Cardiac septum (tissue), 1 donor: ENCODE results near the gene PRPF40B. TPM values are rescaled to one million over a fixed set of nuclear protein-coding genes. Genes with fewer than 3 reads are reported as not detected.
A peak's percentile ranks its signal among the peaks of the same experiment; 100 is the strongest.

Experiments used
- DNase-seq: peaks from one replicate; pipeline ENCODE4 v3.0.0-alpha.2; 2020; ENCODE audit warnings: low spot score
- intact Hi-C: fragments of 100-400 bp; cut with DNase I; formaldehyde crosslinking; loops from one replicate; pipeline ENCODE4 v1.14.0; 2022
- total RNA-seq: library from RNA; stranded (reverse); fragmentation: NEBNext Ultra II Directional; extraction: Animal tissue kit (Norgen Biotek cat#: 25700); gene quantifications from one replicate; pipeline ENCODE4 v1.2.1, GENCODE V29; 2021
- donor health status: DM: no; HTN: no; CAD: no.

Gene PRPF40B
- total RNA-seq, 1 donor from 2014 or later: 30.1 TPM

DNA sequence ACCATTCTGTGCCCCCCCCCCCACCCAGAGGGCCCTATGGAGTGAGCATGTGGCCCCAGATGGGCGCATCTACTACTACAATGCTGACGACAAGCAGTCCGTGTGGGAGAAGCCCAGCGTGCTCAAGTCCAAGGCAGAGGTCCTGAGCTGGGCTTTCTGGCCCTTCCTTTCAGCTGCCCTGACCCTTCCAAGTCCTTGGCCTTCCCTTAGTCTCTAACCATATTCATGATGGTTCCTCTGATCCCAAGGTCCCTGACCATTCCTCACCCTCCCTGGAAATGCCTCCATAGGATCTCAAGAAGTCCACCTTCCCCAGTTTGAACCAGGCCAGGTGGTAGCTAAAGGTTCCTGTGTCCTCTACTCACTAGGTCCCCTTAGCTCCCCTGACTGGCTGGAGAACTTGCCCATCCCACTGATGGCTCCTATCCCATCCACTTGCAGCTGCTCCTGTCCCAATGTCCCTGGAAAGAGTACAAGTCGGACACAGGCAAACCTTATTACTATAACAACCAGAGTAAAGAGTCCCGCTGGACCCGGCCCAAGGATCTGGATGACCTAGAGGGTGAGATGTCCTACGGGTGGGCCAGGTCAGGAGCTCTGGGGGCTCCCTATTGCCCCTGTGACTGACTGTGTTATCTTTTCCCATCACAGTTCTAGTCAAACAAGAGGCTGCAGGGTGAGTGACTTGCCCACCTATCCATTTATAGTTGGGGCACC is 9.8 kb downstream of the PRPF40B start:
- intact Hi-C loops: no loop called here
- DNase-seq: peak; percentile 69

- DNase-seq: peak; percentile 63
- intact Hi-C loops: no loop called here
Measured at GRCh38 chr12:49633703-49634345, 10.5 kb downstream of the PRPF40B start.

- intact Hi-C loops: no loop called here
- peak; percentile 36 for DNase-seq
Measured at GRCh38 chr12:49635036-49635435, 11.7 kb downstream of the PRPF40B start.

DNA sequence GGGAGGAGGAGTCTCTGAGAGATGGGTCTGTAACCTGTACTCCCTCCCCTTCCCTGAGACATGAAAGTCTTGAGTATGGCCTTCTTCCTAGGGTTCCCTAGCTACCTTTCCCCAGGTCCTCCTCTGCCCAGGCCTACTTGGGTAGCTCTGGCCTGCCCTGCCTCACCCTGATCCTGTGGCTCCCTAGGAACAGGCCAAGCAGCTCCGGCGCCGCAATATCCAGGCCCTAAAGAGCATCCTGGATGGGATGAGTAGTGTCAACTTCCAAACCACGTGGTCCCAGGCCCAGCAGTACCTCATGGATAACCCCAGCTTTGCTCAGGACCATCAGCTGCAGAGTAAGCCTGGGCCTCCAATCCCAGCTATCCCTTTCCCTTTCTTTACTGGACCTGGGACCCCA is 12.3 kb downstream of the PRPF40B start:
- peak; percentile 35 for DNase-seq
- intact Hi-C loops: no loop called here

DNA sequence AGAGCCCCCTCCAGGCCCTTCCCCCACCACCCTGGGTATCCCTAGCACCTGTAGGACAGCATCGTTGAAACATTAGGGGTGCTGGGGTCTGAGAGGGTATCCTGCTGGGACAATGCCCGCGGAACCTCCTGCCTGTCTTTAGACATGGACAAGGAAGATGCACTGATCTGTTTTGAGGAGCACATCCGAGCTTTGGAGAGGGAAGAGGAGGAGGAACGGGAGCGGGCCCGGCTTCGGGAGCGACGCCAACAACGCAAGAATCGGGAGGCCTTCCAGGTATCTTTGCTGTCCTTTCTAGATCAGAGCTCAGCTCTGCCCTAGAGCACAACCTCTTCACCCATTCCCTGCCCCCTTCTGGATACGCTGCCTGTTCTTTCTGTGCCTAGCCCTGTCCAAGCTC is 13.2 kb downstream of the PRPF40B start:
- DNase-seq: peak; percentile 76
- intact Hi-C loops: no loop called here

- DNase-seq: peak; percentile 81
- intact Hi-C loops: no loop called here
Measured at GRCh38 chr12:49636979-49637755, 13.8 kb downstream of the PRPF40B start.

- intact Hi-C loops: loop anchor here (10.0 kb wide), 1 partner anchor 193 kb away; no protein-coding TSS in a partner anchor
- DNase-seq: no peak
Measured at GRCh38 chr12:49641748-49642369, 18.5 kb downstream of the PRPF40B start.

DNA sequence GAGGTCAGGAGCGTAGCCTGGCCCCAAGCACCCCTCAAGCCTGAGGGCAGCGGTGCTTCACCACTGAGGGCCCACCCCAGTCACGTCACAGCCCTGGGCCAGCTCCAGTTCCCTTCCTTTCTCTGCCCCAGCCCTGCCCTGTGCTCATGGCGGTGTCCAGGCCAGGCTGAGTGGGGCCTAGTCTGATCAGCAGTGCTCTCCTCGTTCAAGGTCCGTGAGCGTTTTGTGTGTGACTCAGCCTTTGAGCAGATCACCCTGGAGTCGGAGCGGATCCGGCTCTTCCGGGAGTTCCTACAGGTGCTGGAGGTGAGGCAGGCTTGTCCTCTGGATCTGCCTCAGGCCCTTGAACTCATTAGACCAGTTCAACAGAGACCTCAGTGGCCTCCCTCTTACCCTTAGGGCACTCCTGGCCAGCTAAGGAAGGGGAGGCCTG is 19.0 kb downstream of the PRPF40B start:
- no peak for DNase-seq
- intact Hi-C loops: loop anchor here (10.0 kb wide), 1 partner anchor 192 kb away; no protein-coding TSS in a partner anchor

GRCh38 chr12:49643135-49643534 is 19.8 kb downstream of the PRPF40B start:
- intact Hi-C loops: loop anchor here (10.0 kb wide), 1 partner anchor 192 kb away; no protein-coding TSS in a partner anchor

GRCh38 chr12:49643961-49644619 is 20.7 kb downstream of the PRPF40B start:
- DNase-seq: no peak
- intact Hi-C loops: loop anchor here (1.0 to 10.0 kb wide), 2 partner anchors 63 to 191 kb away; partner anchors contain the start of gene FMNL3

More at GRCh38 chr12:49643135-49643534, 19.8 kb downstream of the PRPF40B start:
- DNase-seq: no peak

DNA sequence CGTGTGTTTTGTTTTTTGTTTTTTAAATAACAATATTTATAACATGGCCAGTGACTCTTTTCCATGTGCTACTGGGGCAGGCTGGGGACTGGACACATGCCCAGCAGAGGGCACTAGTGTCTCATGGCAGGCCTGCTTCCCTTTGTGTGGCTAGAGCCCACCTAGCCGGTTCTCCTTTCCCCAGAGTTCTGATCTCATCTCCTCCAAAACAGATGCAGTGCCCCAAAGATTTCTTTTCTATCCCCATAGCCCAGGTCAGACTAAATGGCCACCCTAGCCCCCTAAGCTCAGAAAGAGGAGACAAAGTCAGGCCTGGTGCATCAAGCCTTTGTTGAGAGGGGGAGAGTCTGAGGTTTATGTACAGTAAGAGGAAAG is 21.2 kb downstream of the PRPF40B start:
- intact Hi-C loops: loop anchor here (1.0 to 10.0 kb wide), 2 partner anchors 63 to 190 kb away; partner anchors contain the start of gene FMNL3
- DNase-seq: peak; percentile 90

GRCh38 chr12:49645146-49646039 is 22.0 kb downstream of the PRPF40B start:
- intact Hi-C loops: loop anchor here (10.0 kb wide), 1 partner anchor 189 kb away; no protein-coding TSS in a partner anchor
- DNase-seq: no peak

GRCh38 chr12:49646331-49646830 is 23.0 kb downstream of the PRPF40B start:
- intact Hi-C loops: loop anchor here (10.0 kb wide), 1 partner anchor 188 kb away; no protein-coding TSS in a partner anchor
- DNase-seq: no peak

DNA sequence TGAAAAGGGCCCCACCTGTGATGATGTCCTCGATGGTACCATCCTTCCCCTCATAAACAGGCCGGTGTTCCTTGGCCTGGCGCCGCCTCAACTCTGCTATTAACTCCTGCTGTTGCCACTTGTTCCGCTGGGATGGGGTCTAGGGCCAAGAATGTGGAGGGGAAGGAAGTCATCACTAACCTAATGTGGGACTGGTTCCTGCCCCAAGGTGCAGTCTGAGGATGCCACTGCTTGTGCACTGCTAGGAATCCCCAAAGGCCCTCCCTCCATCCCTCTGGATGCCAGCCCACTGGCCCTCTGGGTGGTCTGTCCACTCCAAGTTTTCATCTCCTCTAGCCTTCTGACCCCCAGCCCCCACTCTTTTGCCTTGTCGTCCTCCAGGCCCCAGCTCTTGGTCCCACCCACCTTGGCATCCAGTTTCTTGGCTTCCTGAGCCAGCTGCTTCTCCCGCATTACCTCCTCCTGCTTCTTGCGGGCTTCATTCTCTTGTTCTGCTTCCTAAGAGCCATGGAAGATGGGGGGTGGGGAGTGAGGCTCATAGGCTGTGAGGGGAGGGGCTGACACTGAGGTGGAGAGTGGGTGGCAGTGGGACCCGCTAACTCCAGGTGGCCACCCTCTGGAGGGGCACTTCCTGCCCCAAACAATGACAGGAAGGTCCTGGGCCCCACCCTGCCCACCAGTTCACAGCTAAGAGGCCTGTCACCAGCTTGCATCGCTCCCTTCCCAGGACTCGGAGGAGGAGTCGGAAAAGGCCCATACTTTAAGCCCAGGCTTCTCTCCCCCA is 23.7 kb downstream of the PRPF40B start:
- DNase-seq: no peak
- intact Hi-C loops: loop anchor here (10.0 kb wide), 1 partner anchor 188 kb away; no protein-coding TSS in a partner anchor

- intact Hi-C loops: loop anchor here (10.0 kb wide), 1 partner anchor 187 kb away; no protein-coding TSS in a partner anchor
- no peak for DNase-seq
Measured at GRCh38 chr12:49647827-49648711, 24.7 kb downstream of the PRPF40B start.

DNA sequence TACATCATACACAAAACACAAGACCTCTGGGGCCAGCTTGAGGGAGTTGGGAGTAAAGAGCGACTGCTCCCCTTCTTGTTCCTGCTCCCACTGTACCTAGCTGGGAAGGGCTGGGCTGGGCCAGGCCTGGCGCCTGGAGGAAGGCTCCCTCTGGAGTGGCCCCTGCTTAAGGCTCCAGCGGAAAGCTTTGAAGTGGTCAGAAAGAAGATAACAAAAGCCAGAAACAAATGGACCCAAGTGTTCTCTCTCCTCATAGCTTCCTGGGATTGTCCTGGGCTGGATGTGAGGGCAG is 25.3 kb downstream of the PRPF40B start:
- DNase-seq: no peak
- intact Hi-C loops: loop anchor here (10.0 kb wide), 1 partner anchor 186 kb away; no protein-coding TSS in a partner anchor
